Testis (tissue), 3 donors: ENCODE results near the gene PEX5. TPM values are rescaled to one million over a fixed set of nuclear protein-coding genes. Genes with fewer than 3 reads are reported as not detected.
"Not testable (repeated sequence)": the region's sequence is repeated elsewhere in the genome, so short reads cannot be mapped to it uniquely, and the experiment has no call there.

ENCODE experiments used
- DNase-seq: peaks from one replicate; pipeline ENCODE4 v3.0.0-alpha.2; 2019
- H3K27ac ChIP-seq, 2 donors: fragments of 200-600 bp; sonication (generic); one replicate each; pipeline ENCODE4 v1.5.1; 2019
- H3K27me3 ChIP-seq: fragments of 200-600 bp; sonication (generic); one replicate; pipeline ENCODE4 v1.5.1; 2019
- H3K36me3 ChIP-seq: fragments of 200-600 bp; sonication (generic); one replicate; pipeline ENCODE4 v1.5.1; 2017; ENCODE audit warnings: low read depth; ENCODE audit errors: missing control alignments
- H3K4me1 ChIP-seq: fragments of 200-600 bp; sonication (generic); one replicate; pipeline ENCODE4 v1.5.1; 2019
- H3K4me3 ChIP-seq, 2 donors: fragments of 200-600 bp; sonication (generic); one replicate each; pipeline ENCODE4 v1.5.1; 2017 to 2019
- H3K9me3 ChIP-seq: fragments of 200-600 bp; sonication (generic); one replicate; pipeline ENCODE4 v1.5.1; 2017
- CTCF ChIP-seq, 3 experiments: fragments of 450-650 bp in 2 of 3; fragments of 200-600 bp in 1 of 3; sonication (generic) in 1 of 3; IDR thresholded peaks; one replicate each; pipeline ENCODE4 v1.5.1; 2016 to 2019; ENCODE audit warnings: antibody characterized with exemption in 3 of 3, mild to moderate bottlenecking in 2 of 3, moderate library complexity in 1 of 3
- POLR2A ChIP-seq: fragments of 450-650 bp; IDR thresholded peaks from one replicate; pipeline ENCODE4 v1.6.1; 2017; ENCODE audit warnings: antibody characterized with exemption, mild to moderate bottlenecking, moderate library complexity
- WGBS, 2 donors: methylation state at CpG; one replicate each; pipeline ENCODE4 v1.1.5; 2018; 5-methylcytosine and 5-hydroxymethylcytosine counted together
- intact Hi-C: fragments of 100-400 bp; cut with DNase I; formaldehyde crosslinking; loops from one replicate; pipeline ENCODE4 v1.15.1; 2023; ENCODE audit warnings: low total_unique reads
- polyA plus RNA-seq: library from polyadenylated mRNA; stranded (reverse); fragments of 350-450 nt; fragmentation: Illumina TruSeq; extraction: RNeasy Lipid Tissue Mini Kit (QIAGEN cat#74804); gene quantifications from one replicate; pipeline ENCODE4 v1.2.3, GENCODE V29; 2014; ENCODE audit warnings: low read depth, low replicate concordance; ENCODE audit not compliant: insufficient read depth
- total RNA-seq, 2 donors: library from RNA; depleted of rRNA; stranded (reverse); fragments of >200 nt; gene quantifications; one replicate each; pipeline ENCODE4 v1.2.3, GENCODE V29; 2016

Gene PEX5
- total and polyA plus RNA-seq, 3 donors from 2014 or later = 120 to 134 (median 121) TPM

GRCh38 chr12:7209958-7210357 is 20.5 kb downstream of the PEX5 start:
- H3K27ac ChIP-seq = no peak overlapping the region
- no peaks in the 10 kb centered on the region for H3K9me3 ChIP-seq
- WGBS, 2 donors = 96 to 97% methylated on average over 12 to 14 of the region's 14 CpGs
- H3K4me1 ChIP-seq = no peaks in the 10 kb centered on the region
- no peaks in the 10 kb centered on the region for H3K27me3 ChIP-seq
- intact Hi-C loops = no loop called here
- peaks cover 2% of the 10 kb centered on the region for H3K36me3 ChIP-seq
- DNase-seq = no peak
- no peak overlapping the region for H3K4me3 ChIP-seq
- TF ChIP-seq CTCF (IDR thresholded peaks at IDR 0.05) (no peak), POLR2A (no peak)

GRCh38 chr12:7210642-7211151 is 21.2 kb downstream of the PEX5 start:
- H3K27me3 ChIP-seq = no peaks in the 10 kb centered on the region
- no peak overlapping the region for H3K27ac ChIP-seq
- intact Hi-C loops = no loop called here
- 90 to 95% methylated on average over 5 to 6 of the region's 6 CpGs for WGBS, 2 donors
- H3K4me1 ChIP-seq = no peaks in the 10 kb centered on the region
- DNase-seq = no peak
- peaks cover 2% of the 10 kb centered on the region for H3K36me3 ChIP-seq
- H3K4me3 ChIP-seq = no peak overlapping the region
- no peaks in the 10 kb centered on the region for H3K9me3 ChIP-seq
- TF ChIP-seq CTCF (IDR thresholded peaks at IDR 0.05) (no peak), POLR2A (no peak)

- H3K27me3 ChIP-seq = no peaks in the 10 kb centered on the region
- WGBS, 2 donors = 93 to 95% methylated on average over 2 of the region's 2 CpGs
- DNase-seq = no peak
- H3K9me3 ChIP-seq = no peaks in the 10 kb centered on the region
- TF ChIP-seq POLR2A (no peak), CTCF (IDR thresholded peaks at IDR 0.05) (no peak)
- H3K4me3 ChIP-seq = no peak overlapping the region
- intact Hi-C loops = no loop called here
- no peak overlapping the region for H3K27ac ChIP-seq
- no peaks in the 10 kb centered on the region for H3K4me1 ChIP-seq
- peaks cover 2% of the 10 kb centered on the region for H3K36me3 ChIP-seq
These were observed 23.2 kb downstream of the PEX5 start for GRCh38 chr12:7212678-7213077.

- intact Hi-C loops = not testable (repeated sequence)
- WGBS, 2 donors = 90% methylated on average over 2 of the region's 2 CpGs; no CpG with 5 or more reads in 1 of the 2 donors
These were observed 24.3 kb downstream of the PEX5 start for GRCh38 chr12:7213745-7214144.

GRCh38 chr12:7217475-7218069 is 28.1 kb downstream of the PEX5 start:
- H3K27me3 ChIP-seq = no peaks in the 10 kb centered on the region
- H3K27ac ChIP-seq = no peak overlapping the region
- intact Hi-C loops = loop anchor here (5.0 kb wide), 1 partner anchor 420 kb away; no protein-coding TSS in a partner anchor
- no peaks in the 10 kb centered on the region for H3K9me3 ChIP-seq
- no peaks in the 10 kb centered on the region for H3K36me3 ChIP-seq
- H3K4me1 ChIP-seq = no peaks in the 10 kb centered on the region
- DNase-seq = no peak
- no peak for TF ChIP-seq CTCF (IDR thresholded peaks at IDR 0.05)
- 64 to 69% methylated on average over 6 to 7 of the region's 7 CpGs for WGBS, 2 donors
- no peak overlapping the region for H3K4me3 ChIP-seq

More at GRCh38 chr12:7213745-7214144, 24.3 kb downstream of the PEX5 start:
- not testable (repeated sequence) for DNase-seq, H3K36me3 ChIP-seq, H3K27me3 ChIP-seq, H3K4me3 ChIP-seq, H3K4me1 ChIP-seq, H3K27ac ChIP-seq, H3K9me3 ChIP-seq
